HepG2 (cell line): ENCODE data around the gene GORASP2. TPM values are rescaled to one million over a fixed set of nuclear protein-coding genes. Genes with fewer than 3 reads are reported as not detected.

ENCODE experiments used
- ELF1 ChIP-seq: sonication (generic); formaldehyde crosslinking; IDR thresholded peaks from 2 replicates; pipeline ENCODE4 v1.4.0; 2020; ENCODE audit warnings: missing genetic modification reagents
- FOXK1 ChIP-seq: sonication (generic); formaldehyde crosslinking; IDR thresholded peaks from 2 replicates; pipeline ENCODE4 v1.4.0; 2020; ENCODE audit warnings: low read depth, missing genetic modification reagents, borderline replicate concordance
- FOXO1 ChIP-seq: sonication (generic); formaldehyde crosslinking; IDR thresholded peaks from 2 replicates; pipeline ENCODE4 v1.4.0; 2020; ENCODE audit warnings: missing genetic modification reagents
- FOXO4 ChIP-seq: sonication (generic); formaldehyde crosslinking; conservative IDR thresholded peaks from 2 replicates; pipeline ENCODE4 v1.8.1; 2023; ENCODE audit warnings: missing genetic modification reagents
- GLI4 ChIP-seq: sonication (generic); formaldehyde crosslinking; IDR thresholded peaks from 2 replicates; pipeline ENCODE4 v1.5.1; 2020; ENCODE audit warnings: missing genetic modification reagents, mild to moderate bottlenecking, moderate library complexity, borderline replicate concordance
- GMEB1 ChIP-seq: sonication (generic); formaldehyde crosslinking; IDR thresholded peaks from 2 replicates; pipeline ENCODE4 v1.5.1; 2020; ENCODE audit warnings: missing genetic modification reagents, mild to moderate bottlenecking, borderline replicate concordance
- HMG20B ChIP-seq: conservative IDR thresholded peaks from 2 replicates; pipeline ENCODE4 v1.6.1; 2016; ENCODE audit warnings: missing genetic modification reagents, missing compliant biosample characterization
- MAX ChIP-seq: IDR thresholded peaks from 2 replicates; pipeline ENCODE4 v1.6.1; 2012; ENCODE audit warnings: inconsistent platforms
- NFIC ChIP-seq: IDR thresholded peaks from 2 replicates; pipeline ENCODE4 v1.6.1; 2012; ENCODE audit warnings: mild to moderate bottlenecking, low read length, inconsistent platforms
- NFKBIZ ChIP-seq: IDR thresholded peaks from 2 replicates; pipeline ENCODE4 v1.6.1; 2018; ENCODE audit warnings: missing genetic modification reagents, missing compliant biosample characterization
- SP140L ChIP-seq: sonication (generic); formaldehyde crosslinking; IDR thresholded peaks from 2 replicates; pipeline ENCODE4 v1.4.0; 2020; ENCODE audit warnings: missing genetic modification reagents, borderline replicate concordance
- TGIF2 ChIP-seq: IDR thresholded peaks from 2 replicates; pipeline ENCODE4 v1.6.1; 2016; ENCODE audit warnings: control low read depth, missing compliant biosample characterization
- TIGD3 ChIP-seq: sonication (generic); formaldehyde crosslinking; IDR thresholded peaks from 2 replicates; pipeline ENCODE4 v1.5.1; 2020; ENCODE audit warnings: mild to moderate bottlenecking, missing genetic modification reagents, borderline replicate concordance
- TRIM22 ChIP-seq: fragments of 450-650 bp; IDR thresholded peaks from 2 replicates; pipeline ENCODE4 v1.6.1; 2017
- XRCC5 ChIP-seq: fragments of 200-400 bp; formaldehyde crosslinking; optimal IDR thresholded peaks from 2 replicates; pipeline ENCODE3; 2017; ENCODE audit warnings: mild to moderate bottlenecking, low read length
- ZNF230 ChIP-seq: sonication (generic); formaldehyde crosslinking; IDR thresholded peaks from 2 replicates; pipeline ENCODE4 v1.4.0; 2020; ENCODE audit warnings: mild to moderate bottlenecking, missing genetic modification reagents
- ZNF264 ChIP-seq: sonication (generic); formaldehyde crosslinking; IDR thresholded peaks from 2 replicates; pipeline ENCODE4 v1.4.0; 2020; ENCODE audit warnings: missing genetic modification reagents
- ZNF343 ChIP-seq: sonication (generic); formaldehyde crosslinking; IDR thresholded peaks from 2 replicates; pipeline ENCODE4 v1.4.0; 2020; ENCODE audit warnings: mild to moderate bottlenecking, missing genetic modification reagents
- ZNF354B ChIP-seq: sonication (generic); formaldehyde crosslinking; IDR thresholded peaks from 2 replicates; pipeline ENCODE4 v1.8.0; 2022; ENCODE audit warnings: mild to moderate bottlenecking, missing genetic modification reagents
- ZNF572 ChIP-seq: sonication (generic); formaldehyde crosslinking; IDR thresholded peaks from 2 replicates; pipeline ENCODE4 v1.5.1; 2020; ENCODE audit warnings: mild to moderate bottlenecking, missing genetic modification reagents
- ZNF580 ChIP-seq: IDR thresholded peaks from 2 replicates; pipeline ENCODE4 v1.6.1; 2016; ENCODE audit warnings: low read depth, borderline replicate concordance
- ZNF691 ChIP-seq: sonication (generic); formaldehyde crosslinking; IDR thresholded peaks from 2 replicates; pipeline ENCODE4 v1.4.0; 2020; ENCODE audit warnings: missing genetic modification reagents, low read depth, mild to moderate bottlenecking, borderline replicate concordance
- ZNF878 ChIP-seq: sonication (generic); formaldehyde crosslinking; IDR thresholded peaks from 2 replicates; pipeline ENCODE4 v1.8.1; 2023; ENCODE audit warnings: mild to moderate bottlenecking, missing genetic modification reagents, moderate library complexity
- polyA plus RNA-seq, 8 experiments: library from polyadenylated mRNA; depleted of rRNA in 3 of 8; stranded (reverse) in 7 of 8; unstranded in 1 of 8; fragments of >200 nt; fragmentation: Illumina TruSeq in 4 of 8; extraction: Trizol in 4 of 8; gene quantifications; 2 replicates each; pipeline versions ENCODE4 v1.2.1 to v1.2.3, GENCODE V29; 2011 to 2016; ENCODE audit warnings: low read depth in 4 of 8, missing spikeins in 1 of 8, mixed read lengths in 1 of 8; ENCODE audit not compliant: insufficient read depth in 1 of 8
- total RNA-seq, 5 experiments: library from RNA; depleted of rRNA; stranded (reverse); fragments of >200 nt; fragmentation: Illumina TruSeq; extraction: Trizol; gene quantifications; 2 replicates each; pipeline ENCODE4 v1.2.3, GENCODE V29; 2016; ENCODE audit warnings: low read depth in 1 of 5

The GORASP2 gene
- total and polyA plus RNA-seq, 2 of the 13 experiments (the other 11 are each of a cell fraction or from before 2014, with no cell fraction given): 103 to 239 TPM

GRCh38 chr2:170930131-170930990 lies 1.3 kb downstream of the GORASP2 start (continued):
- TF ChIP-seq ZNF878 (CRISPR knock-in tag): no peak
- TF ChIP-seq TRIM22: no peak
- no peak for TF ChIP-seq SP140L (CRISPR knock-in tag)
- TF ChIP-seq ZNF580 (CRISPR knock-in tag): no peak
- no peak for TF ChIP-seq ZNF230 (CRISPR knock-in tag)
- TF ChIP-seq ZNF264 (CRISPR knock-in tag): peak; percentile 10; the same call in 1 of the 2 replicates
- no peak for TF ChIP-seq FOXO1
- TF ChIP-seq FOXK1 (CRISPR knock-in tag): peak; percentile 22; the same call in 1 of the 2 replicates
- TF ChIP-seq NFIC: no peak
- TF ChIP-seq TIGD3: no peak
- TF ChIP-seq NFKBIZ: no peak
- peak; percentile 68; the same call in 1 of the 2 replicates for TF ChIP-seq ELF1 (CRISPR knock-in tag)
- TF ChIP-seq FOXO4: 0 out of 2 replicates have a peak, but pooled peaks have one; percentile 14
- TF ChIP-seq XRCC5: no peak
- TF ChIP-seq ZNF572 (CRISPR knock-in tag): no peak
- peak; percentile 73; the same call in 1 of the 2 replicates for TF ChIP-seq TGIF2 (CRISPR knock-in tag)
- TF ChIP-seq GLI4 (CRISPR knock-in tag): no peak
- TF ChIP-seq HMG20B (CRISPR knock-in tag): no peak
- no peak for TF ChIP-seq GMEB1 (CRISPR knock-in tag)
- TF ChIP-seq ZNF691 (CRISPR knock-in tag): no peak
- no peak for TF ChIP-seq ZNF354B (CRISPR knock-in tag)
- TF ChIP-seq ZNF343 (CRISPR knock-in tag): no peak
- TF ChIP-seq MAX: peak; percentile 45; the same call in 1 of the 2 replicates
